ENCODE measurements around the gene C18orf32.

- TF ChIP-seq CTCF (IDR thresholded peaks at IDR 0.05; ENCODE audit: low read depth, low read length) (no peak), EZH2phosphoT487 (IDR thresholded peaks at IDR 0.05; ENCODE audit: low read depth) (no peak)
Observed at GRCh38 chr18:49444581-49444980, 42.5 kb downstream of the C18orf32 start.
